C4-2B (cell line): ENCODE results near the gene CLCNKB.
"Not testable (repeated sequence)": the region's sequence is repeated elsewhere in the genome, so short reads cannot be mapped to it uniquely, and the experiment has no call there.

Experiments
- ZFX ChIP-seq: fragments of 450-650 bp; IDR thresholded peaks from 2 replicates; pipeline ENCODE4 v1.6.1; 2017
- TF ChIP-seq, protein P1 (sequence below): fragments of 450-650 bp; conservative IDR thresholded peaks from 2 replicates; pipeline ENCODE4 v1.5.1; 2017; ENCODE audit warnings: mild to moderate bottlenecking

DNA sequence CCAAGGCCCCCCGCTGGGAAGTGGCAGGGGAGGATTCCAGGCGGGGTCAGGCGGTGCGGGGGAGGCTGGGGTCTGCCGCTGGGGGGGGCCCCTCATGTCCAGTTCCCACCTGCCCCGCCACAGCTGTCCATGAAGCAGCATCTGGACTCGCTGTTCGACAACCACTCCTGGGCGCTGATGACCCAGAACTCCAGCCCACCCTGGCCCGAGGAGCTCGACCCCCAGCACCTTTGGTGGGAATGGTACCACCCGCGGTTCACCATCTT lies 14.6 kb upstream of the CLCNKB start:
- TF ChIP-seq, protein P1, sequence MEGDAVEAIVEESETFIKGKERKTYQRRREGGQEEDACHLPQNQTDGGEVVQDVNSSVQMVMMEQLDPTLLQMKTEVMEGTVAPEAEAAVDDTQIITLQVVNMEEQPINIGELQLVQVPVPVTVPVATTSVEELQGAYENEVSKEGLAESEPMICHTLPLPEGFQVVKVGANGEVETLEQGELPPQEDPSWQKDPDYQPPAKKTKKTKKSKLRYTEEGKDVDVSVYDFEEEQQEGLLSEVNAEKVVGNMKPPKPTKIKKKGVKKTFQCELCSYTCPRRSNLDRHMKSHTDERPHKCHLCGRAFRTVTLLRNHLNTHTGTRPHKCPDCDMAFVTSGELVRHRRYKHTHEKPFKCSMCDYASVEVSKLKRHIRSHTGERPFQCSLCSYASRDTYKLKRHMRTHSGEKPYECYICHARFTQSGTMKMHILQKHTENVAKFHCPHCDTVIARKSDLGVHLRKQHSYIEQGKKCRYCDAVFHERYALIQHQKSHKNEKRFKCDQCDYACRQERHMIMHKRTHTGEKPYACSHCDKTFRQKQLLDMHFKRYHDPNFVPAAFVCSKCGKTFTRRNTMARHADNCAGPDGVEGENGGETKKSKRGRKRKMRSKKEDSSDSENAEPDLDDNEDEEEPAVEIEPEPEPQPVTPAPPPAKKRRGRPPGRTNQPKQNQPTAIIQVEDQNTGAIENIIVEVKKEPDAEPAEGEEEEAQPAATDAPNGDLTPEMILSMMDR: not testable (repeated sequence)
- TF ChIP-seq ZFX: not testable (repeated sequence)
